Testis (tissue), 2 donors: ENCODE results near the gene IFT27.

ENCODE experiments used
- POLR2A ChIP-seq: fragments of 450-650 bp; IDR thresholded peaks from one replicate; pipeline ENCODE4 v1.6.1; 2017; ENCODE audit warnings: antibody characterized with exemption, mild to moderate bottlenecking, moderate library complexity
- TF ChIP-seq, protein P1 (sequence below), 3 experiments: fragments of 450-650 bp in 2 of 3; fragments of 200-600 bp in 1 of 3; sonication (generic) in 1 of 3; IDR thresholded peaks; one replicate each; pipeline ENCODE4 v1.5.1; 2016 to 2019; ENCODE audit warnings: antibody characterized with exemption in 3 of 3, mild to moderate bottlenecking in 2 of 3, moderate library complexity in 1 of 3

DNA sequence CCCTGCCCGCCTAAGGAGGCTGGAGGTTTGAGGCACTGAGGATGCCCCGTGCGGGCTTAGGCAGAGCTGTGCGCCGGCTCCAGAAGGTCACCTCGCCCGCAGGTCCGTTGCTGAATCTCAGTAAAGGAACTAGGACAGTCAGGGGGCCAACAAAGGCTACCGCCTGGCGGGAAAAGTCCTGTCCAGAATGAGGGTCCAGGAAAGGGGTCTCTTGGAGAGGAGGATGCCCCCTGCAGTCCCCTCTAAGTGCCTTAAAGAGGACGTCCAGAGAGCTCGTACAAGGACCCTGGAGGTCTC is 40.4 kb upstream of the IFT27 start:
- no peak for TF ChIP-seq POLR2A
- TF ChIP-seq, protein P1, sequence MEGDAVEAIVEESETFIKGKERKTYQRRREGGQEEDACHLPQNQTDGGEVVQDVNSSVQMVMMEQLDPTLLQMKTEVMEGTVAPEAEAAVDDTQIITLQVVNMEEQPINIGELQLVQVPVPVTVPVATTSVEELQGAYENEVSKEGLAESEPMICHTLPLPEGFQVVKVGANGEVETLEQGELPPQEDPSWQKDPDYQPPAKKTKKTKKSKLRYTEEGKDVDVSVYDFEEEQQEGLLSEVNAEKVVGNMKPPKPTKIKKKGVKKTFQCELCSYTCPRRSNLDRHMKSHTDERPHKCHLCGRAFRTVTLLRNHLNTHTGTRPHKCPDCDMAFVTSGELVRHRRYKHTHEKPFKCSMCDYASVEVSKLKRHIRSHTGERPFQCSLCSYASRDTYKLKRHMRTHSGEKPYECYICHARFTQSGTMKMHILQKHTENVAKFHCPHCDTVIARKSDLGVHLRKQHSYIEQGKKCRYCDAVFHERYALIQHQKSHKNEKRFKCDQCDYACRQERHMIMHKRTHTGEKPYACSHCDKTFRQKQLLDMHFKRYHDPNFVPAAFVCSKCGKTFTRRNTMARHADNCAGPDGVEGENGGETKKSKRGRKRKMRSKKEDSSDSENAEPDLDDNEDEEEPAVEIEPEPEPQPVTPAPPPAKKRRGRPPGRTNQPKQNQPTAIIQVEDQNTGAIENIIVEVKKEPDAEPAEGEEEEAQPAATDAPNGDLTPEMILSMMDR (IDR thresholded peaks at IDR 0.05), result no peak
